Measurements from ENCODE around the gene TFPI. TPM values are rescaled to one million over a fixed set of nuclear protein-coding genes. Genes with fewer than 3 reads are reported as not detected.

Gene TFPI
- total and polyA plus RNA-seq, 9 donors: 23.3 to 98.0 (median 48.8) TPM

- no peak for TF ChIP-seq EP300 (IDR thresholded peaks at IDR 0.05)
- no peak for TF ChIP-seq CTCF (IDR thresholded peaks at IDR 0.05)
- no peak for TF ChIP-seq POLR2A (IDR thresholded peaks at IDR 0.05)
- Histone ChIP-seq H3K27me3 (no peaks in the 10 kb centered on the region), H3K36me3 (no peaks in the 10 kb centered on the region), H3K9me3 (no peaks in the 10 kb centered on the region), H3K4me3 (peak overlapping the region; percentile 37), H3K4me1 (ENCODE audit: insufficient read depth) (no peaks in the 10 kb centered on the region), H3K27ac (peak overlapping the region in 1 of 2 donors; percentile 33)
- no peak for DNase-seq
- intact Hi-C loops (cut with DNase I): no loop called here
- WGBS, 3 donors: 0 to 4% (median 4%) methylated on average over 3 of the region's 3 CpGs
Measured at GRCh38 chr2:187447336-187447735, 106.9 kb downstream of the TFPI start.

GRCh38 chr2:187446711-187447110 is 107.5 kb downstream of the TFPI start:
- no peak for DNase-seq
- Histone ChIP-seq H3K9me3 (no peaks in the 10 kb centered on the region), H3K27ac (no peak overlapping the region), H3K36me3 (no peaks in the 10 kb centered on the region), H3K27me3 (no peaks in the 10 kb centered on the region), H3K4me1 (ENCODE audit: insufficient read depth) (no peaks in the 10 kb centered on the region), H3K4me3 (peak overlapping the region; percentile 37)
- intact Hi-C loops (cut with DNase I): no loop called here
- WGBS, 3 donors: 7 to 12% (median 12%) methylated on average over 1 of the region's 1 CpG
- no peak for TF ChIP-seq CTCF (IDR thresholded peaks at IDR 0.05)
- TF ChIP-seq POLR2A (IDR thresholded peaks at IDR 0.05): no peak
- TF ChIP-seq EP300 (IDR thresholded peaks at IDR 0.05): no peak

- no peak for DNase-seq
- H3K27ac ChIP-seq: no peak overlapping the region
- no peaks in the 10 kb centered on the region for H3K4me1 ChIP-seq (ENCODE audit: insufficient read depth)
- H3K4me3 ChIP-seq: no peak overlapping the region
- WGBS, 3 donors: 71 to 83% (median 77%) methylated on average over 6 of the region's 6 CpGs
- TF ChIP-seq CTCF (IDR thresholded peaks at IDR 0.05) (no peak), POLR2A (IDR thresholded peaks at IDR 0.05) (no peak), EP300 (IDR thresholded peaks at IDR 0.05) (no peak)
- H3K9me3 ChIP-seq: no peaks in the 10 kb centered on the region
- no peaks in the 10 kb centered on the region for H3K36me3 ChIP-seq
- H3K27me3 ChIP-seq: no peaks in the 10 kb centered on the region
- intact Hi-C loops (cut with DNase I): no loop called here
Measured at GRCh38 chr2:187445051-187445450, 109.2 kb downstream of the TFPI start.

GRCh38 chr2:187442778-187443177 is 111.5 kb downstream of the TFPI start:
- WGBS, 3 donors: 46 to 97% (median 69%) methylated on average over 2 of the region's 2 CpGs
- Histone ChIP-seq H3K27ac (no peak overlapping the region), H3K4me3 (no peak overlapping the region), H3K27me3 (no peaks in the 10 kb centered on the region), H3K9me3 (no peaks in the 10 kb centered on the region), H3K36me3 (no peaks in the 10 kb centered on the region), H3K4me1 (ENCODE audit: insufficient read depth) (peaks cover 5% of the 10 kb centered on the region)
- no peak for TF ChIP-seq CTCF (IDR thresholded peaks at IDR 0.05)
- TF ChIP-seq POLR2A (IDR thresholded peaks at IDR 0.05): no peak
- no peak for TF ChIP-seq EP300 (IDR thresholded peaks at IDR 0.05)
- DNase-seq: no peak
- intact Hi-C loops (cut with DNase I): no loop called here
